Measurements from ENCODE around the gene FAM83B.
"Not testable (repeated sequence)": the region's sequence is repeated elsewhere in the genome, so short reads cannot be mapped to it uniquely, and the experiment has no call there.

FAM83B gene

DNA sequence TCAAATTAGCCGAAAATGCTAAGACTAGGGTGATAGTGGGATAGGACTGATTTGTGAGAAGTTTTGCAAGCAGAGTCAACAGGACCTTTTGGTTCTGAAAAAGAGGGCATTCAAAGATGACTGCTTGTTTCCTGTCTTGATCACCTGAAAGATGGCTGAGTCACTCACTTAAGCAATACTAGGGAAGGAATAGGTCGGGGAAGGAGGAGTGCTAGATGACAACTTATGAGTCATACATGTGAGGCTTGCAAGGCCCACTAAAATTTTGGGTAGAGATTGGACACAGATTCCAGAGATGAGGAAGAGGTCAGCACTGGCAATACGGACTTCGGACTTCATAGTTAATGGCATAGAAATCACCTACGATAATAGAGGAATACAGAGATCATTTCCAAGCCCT lies 89.2 kb downstream of the FAM83B start:
- Histone ChIP-seq H3K4me1 (ENCODE audit: insufficient read depth, low read length) (no peaks in the 10 kb centered on the region), H3K27ac (ENCODE audit: low read depth, low read length) (no peak overlapping the region), H3K27me3 (ENCODE audit: control insufficient read depth in 1 of 2, insufficient read depth in 2 of 2, low read length in 2 of 2) (no peaks in the 10 kb centered on the region), H3K36me3 (ENCODE audit: insufficient read depth, low read length) (no peaks in the 10 kb centered on the region), H3K9me3 (ENCODE audit: low read length) (peaks cover 5% of the 10 kb centered on the region), H3K4me3 (ENCODE audit: low read depth in 1 of 2, low read length in 2 of 2) (no peak overlapping the region), H3K9ac (ENCODE audit: low read length) (no peak overlapping the region)

DNA sequence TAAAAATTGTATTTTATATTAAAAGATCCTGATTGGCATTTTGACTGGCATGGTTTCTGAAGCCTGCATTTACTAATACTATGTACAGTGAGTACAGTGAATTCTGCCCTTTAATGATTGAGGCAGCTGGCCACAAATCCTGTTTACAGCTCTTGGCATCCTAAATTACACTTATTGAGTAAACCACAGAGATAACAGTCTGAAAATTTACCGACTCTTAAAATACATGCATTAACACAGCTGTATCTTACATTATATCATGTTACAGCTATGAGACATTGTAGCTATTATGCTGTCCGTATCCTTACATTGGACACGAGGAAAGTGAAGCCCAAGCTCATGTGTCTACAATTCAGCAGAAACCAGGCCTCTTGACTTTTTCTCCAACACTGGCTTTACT lies 90.8 kb downstream of the FAM83B start:
- Histone ChIP-seq H3K9me3 (ENCODE audit: low read length) (peaks cover 5% of the 10 kb centered on the region), H3K4me1 (ENCODE audit: insufficient read depth, low read length) (no peaks in the 10 kb centered on the region), H3K36me3 (ENCODE audit: insufficient read depth, low read length) (no peaks in the 10 kb centered on the region), H3K27me3 (ENCODE audit: control insufficient read depth in 1 of 2, insufficient read depth in 2 of 2, low read length in 2 of 2) (no peaks in the 10 kb centered on the region), H3K27ac (ENCODE audit: low read depth, low read length) (no peak overlapping the region), H3K9ac (ENCODE audit: low read length) (no peak overlapping the region), H3K4me3 (ENCODE audit: low read depth in 1 of 2, low read length in 2 of 2) (no peak overlapping the region)

GRCh38 chr6:54957698-54958097 lies 111.1 kb downstream of the FAM83B start:
- Histone ChIP-seq H3K36me3 (ENCODE audit: insufficient read depth, low read length) (no peaks in the 10 kb centered on the region), H3K4me3 (ENCODE audit: low read depth in 1 of 2, low read length in 2 of 2) (no peak overlapping the region), H3K27ac (ENCODE audit: low read depth, low read length) (no peak overlapping the region), H3K9me3 (ENCODE audit: low read length) (no peaks in the 10 kb centered on the region), H3K9ac (ENCODE audit: low read length) (no peak overlapping the region), H3K4me1 (ENCODE audit: insufficient read depth, low read length) (no peaks in the 10 kb centered on the region), H3K27me3 (ENCODE audit: control insufficient read depth in 1 of 2, insufficient read depth in 2 of 2, low read length in 2 of 2) (no peaks in the 10 kb centered on the region)

- Histone ChIP-seq H3K9ac (ENCODE audit: low read length) (no peak overlapping the region), H3K4me3 (ENCODE audit: low read depth in 1 of 2, low read length in 2 of 2) (no peak overlapping the region), H3K27me3 (ENCODE audit: control insufficient read depth in 1 of 2, insufficient read depth in 2 of 2, low read length in 2 of 2) (no peaks in the 10 kb centered on the region), H3K27ac (ENCODE audit: low read depth, low read length) (no peak overlapping the region), H3K4me1 (ENCODE audit: insufficient read depth, low read length) (no peaks in the 10 kb centered on the region), H3K36me3 (ENCODE audit: insufficient read depth, low read length) (no peaks in the 10 kb centered on the region), H3K9me3 (ENCODE audit: low read length) (no peaks in the 10 kb centered on the region)
Observed at GRCh38 chr6:54958446-54958845, 111.9 kb downstream of the FAM83B start.

DNA sequence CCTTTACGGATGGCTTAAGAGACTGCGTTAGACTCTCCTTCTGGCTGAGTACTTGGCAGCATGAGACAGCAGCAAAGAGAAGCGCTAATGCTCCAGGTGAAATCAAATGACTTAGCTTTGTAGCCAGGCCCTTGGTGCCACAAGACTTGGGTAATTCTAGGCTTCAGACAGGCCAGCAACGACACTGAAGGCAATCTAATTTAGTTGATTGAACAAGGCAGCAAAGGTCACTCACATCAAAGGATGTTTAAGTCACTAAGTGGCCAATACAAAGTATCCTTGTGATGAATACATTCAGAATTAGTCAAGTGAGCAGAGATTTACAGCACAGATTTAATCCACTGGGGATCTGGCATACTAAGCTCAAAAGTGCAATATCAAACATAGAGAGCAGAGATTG lies 113.2 kb downstream of the FAM83B start:
- H3K9ac ChIP-seq (ENCODE audit: low read length), result no peak overlapping the region
- no peaks in the 10 kb centered on the region for H3K27me3 ChIP-seq (ENCODE audit: control insufficient read depth in 1 of 2, insufficient read depth in 2 of 2, low read length in 2 of 2)
- no peaks in the 10 kb centered on the region for H3K9me3 ChIP-seq (ENCODE audit: low read length)
- H3K36me3 ChIP-seq (ENCODE audit: insufficient read depth, low read length), result no peaks in the 10 kb centered on the region
- H3K4me3 ChIP-seq (ENCODE audit: low read depth in 1 of 2, low read length in 2 of 2), result no peak overlapping the region
- no peaks in the 10 kb centered on the region for H3K4me1 ChIP-seq (ENCODE audit: insufficient read depth, low read length)
- no peak overlapping the region for H3K27ac ChIP-seq (ENCODE audit: low read depth, low read length)

DNA sequence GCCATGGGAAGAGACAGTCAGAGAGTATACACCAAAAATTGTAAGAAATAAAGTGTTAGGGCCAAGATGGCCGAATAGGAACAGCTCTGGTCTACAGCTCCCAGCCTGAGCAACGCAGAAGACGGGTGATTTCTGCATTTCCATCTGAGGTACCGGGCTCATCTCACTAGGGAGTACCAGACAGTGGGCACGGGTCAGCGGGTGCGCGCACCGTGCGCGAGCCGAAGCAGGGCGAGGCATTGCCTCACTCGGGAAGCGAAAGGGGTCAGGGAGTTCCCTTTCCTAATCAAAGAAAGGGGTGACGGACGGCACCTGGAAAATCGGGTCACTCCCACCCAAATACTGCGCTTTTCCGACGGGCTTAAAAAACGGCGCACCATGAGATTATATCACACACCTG lies 114.8 kb downstream of the FAM83B start:
- H3K9me3 ChIP-seq (ENCODE audit: low read length); H3K4me3 ChIP-seq (ENCODE audit: low read depth in 1 of 2, low read length in 2 of 2); H3K9ac ChIP-seq (ENCODE audit: low read length); H3K27me3 ChIP-seq (ENCODE audit: control insufficient read depth in 1 of 2, insufficient read depth in 2 of 2, low read length in 2 of 2); H3K27ac ChIP-seq (ENCODE audit: low read depth, low read length); H3K36me3 ChIP-seq (ENCODE audit: insufficient read depth, low read length); H3K4me1 ChIP-seq (ENCODE audit: insufficient read depth, low read length): not testable (repeated sequence)

DNA sequence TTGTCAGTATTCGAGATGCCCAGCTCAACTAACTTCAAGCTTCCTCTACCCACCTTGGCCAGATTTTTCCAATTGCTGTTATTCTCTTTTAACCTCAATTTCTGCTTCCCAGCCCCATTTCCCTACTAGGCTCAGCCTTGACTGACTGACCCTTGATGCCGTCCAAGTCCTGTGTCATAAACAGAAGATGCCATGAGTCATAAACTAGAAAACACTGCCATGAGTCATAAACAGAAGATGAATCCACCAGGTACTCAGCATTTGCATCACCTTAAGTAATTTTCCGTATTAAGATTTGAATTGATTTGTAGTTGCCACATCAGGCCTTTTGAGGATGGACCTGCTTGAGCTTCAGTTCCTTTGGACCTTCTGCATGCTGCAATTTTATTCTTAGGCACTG lies 123.8 kb downstream of the FAM83B start:
- no peak overlapping the region for H3K4me3 ChIP-seq (ENCODE audit: low read depth in 1 of 2, low read length in 2 of 2)
- no peak overlapping the region for H3K9ac ChIP-seq (ENCODE audit: low read length)
- no peaks in the 10 kb centered on the region for H3K27me3 ChIP-seq (ENCODE audit: control insufficient read depth in 1 of 2, insufficient read depth in 2 of 2, low read length in 2 of 2)
- no peak overlapping the region for H3K27ac ChIP-seq (ENCODE audit: low read depth, low read length)
- H3K4me1 ChIP-seq (ENCODE audit: insufficient read depth, low read length), result no peaks in the 10 kb centered on the region
- H3K36me3 ChIP-seq (ENCODE audit: insufficient read depth, low read length), result no peaks in the 10 kb centered on the region
- no peaks in the 10 kb centered on the region for H3K9me3 ChIP-seq (ENCODE audit: low read length)

- H3K4me1 ChIP-seq (ENCODE audit: insufficient read depth, low read length), result no peaks in the 10 kb centered on the region
- H3K27ac ChIP-seq (ENCODE audit: low read depth, low read length), result no peak overlapping the region
- no peak overlapping the region for H3K4me3 ChIP-seq (ENCODE audit: low read depth in 1 of 2, low read length in 2 of 2)
- no peaks in the 10 kb centered on the region for H3K27me3 ChIP-seq (ENCODE audit: control insufficient read depth in 1 of 2, insufficient read depth in 2 of 2, low read length in 2 of 2)
- H3K36me3 ChIP-seq (ENCODE audit: insufficient read depth, low read length), result no peaks in the 10 kb centered on the region
- H3K9ac ChIP-seq (ENCODE audit: low read length), result no peak overlapping the region
- no peaks in the 10 kb centered on the region for H3K9me3 ChIP-seq (ENCODE audit: low read length)
Observed at GRCh38 chr6:54971825-54972224, 125.3 kb downstream of the FAM83B start.

GRCh38 chr6:54979161-54979560 lies 132.6 kb downstream of the FAM83B start:
- not testable (repeated sequence) for H3K4me1 ChIP-seq (ENCODE audit: insufficient read depth, low read length); H3K27ac ChIP-seq (ENCODE audit: low read depth, low read length); H3K9ac ChIP-seq (ENCODE audit: low read length); H3K36me3 ChIP-seq (ENCODE audit: insufficient read depth, low read length); H3K4me3 ChIP-seq (ENCODE audit: low read depth in 1 of 2, low read length in 2 of 2); H3K27me3 ChIP-seq (ENCODE audit: control insufficient read depth in 1 of 2, insufficient read depth in 2 of 2, low read length in 2 of 2); H3K9me3 ChIP-seq (ENCODE audit: low read length)

- Histone ChIP-seq H3K9ac (ENCODE audit: low read length) (no peak overlapping the region), H3K9me3 (ENCODE audit: low read length) (no peaks in the 10 kb centered on the region), H3K36me3 (ENCODE audit: insufficient read depth, low read length) (no peaks in the 10 kb centered on the region), H3K4me3 (ENCODE audit: low read depth in 1 of 2, low read length in 2 of 2) (no peak overlapping the region), H3K27me3 (ENCODE audit: control insufficient read depth in 1 of 2, insufficient read depth in 2 of 2, low read length in 2 of 2) (no peaks in the 10 kb centered on the region), H3K4me1 (ENCODE audit: insufficient read depth, low read length) (no peaks in the 10 kb centered on the region), H3K27ac (ENCODE audit: low read depth, low read length) (no peak overlapping the region)
Observed at GRCh38 chr6:54980511-54981275, 134.1 kb downstream of the FAM83B start.

- Histone ChIP-seq H3K9me3 (ENCODE audit: low read length) (no peaks in the 10 kb centered on the region), H3K4me3 (ENCODE audit: low read depth in 1 of 2, low read length in 2 of 2) (no peak overlapping the region), H3K36me3 (ENCODE audit: insufficient read depth, low read length) (no peaks in the 10 kb centered on the region), H3K4me1 (ENCODE audit: insufficient read depth, low read length) (no peaks in the 10 kb centered on the region), H3K9ac (ENCODE audit: low read length) (no peak overlapping the region), H3K27me3 (ENCODE audit: control insufficient read depth in 1 of 2, insufficient read depth in 2 of 2, low read length in 2 of 2) (no peaks in the 10 kb centered on the region), H3K27ac (ENCODE audit: low read depth, low read length) (no peak overlapping the region)
Observed at GRCh38 chr6:54981276-54981609, 134.7 kb downstream of the FAM83B start.

DNA sequence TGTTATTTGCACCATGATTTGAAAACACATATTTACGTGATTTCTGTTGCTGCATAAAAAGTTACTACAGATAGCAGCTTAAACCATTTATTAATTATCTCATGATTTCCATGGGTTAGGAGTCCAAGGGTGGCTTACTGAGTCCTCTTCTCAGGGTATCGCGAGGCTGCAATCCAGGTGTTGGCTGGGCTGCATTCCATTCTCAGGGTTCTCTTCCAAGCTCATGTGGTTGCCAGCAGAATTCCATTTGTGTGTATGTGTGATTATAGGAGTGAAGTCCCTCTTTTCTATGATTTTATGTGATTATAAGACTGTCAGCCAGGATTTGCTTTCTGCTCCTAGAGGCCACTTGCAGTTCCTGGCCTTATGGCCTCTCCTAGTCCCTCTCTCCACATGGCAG lies 135.1 kb downstream of the FAM83B start:
- Histone ChIP-seq H3K4me1 (ENCODE audit: insufficient read depth, low read length) (no peaks in the 10 kb centered on the region), H3K36me3 (ENCODE audit: insufficient read depth, low read length) (no peaks in the 10 kb centered on the region), H3K9me3 (ENCODE audit: low read length) (no peaks in the 10 kb centered on the region), H3K27ac (ENCODE audit: low read depth, low read length) (no peak overlapping the region), H3K9ac (ENCODE audit: low read length) (no peak overlapping the region), H3K4me3 (ENCODE audit: low read depth in 1 of 2, low read length in 2 of 2) (no peak overlapping the region), H3K27me3 (ENCODE audit: control insufficient read depth in 1 of 2, insufficient read depth in 2 of 2, low read length in 2 of 2) (no peaks in the 10 kb centered on the region)
